AG10803 (cell line): ENCODE measurements around the gene MEMO1.

Source experiments
- DNase-seq: peaks from one replicate; pipeline ENCODE4 v3.0.0; 2010; ENCODE audit warnings: low read depth
- H3K4me3 ChIP-seq: 2 replicates; pipeline ENCODE4 v1.5.1; 2011; ENCODE audit warnings: mild to moderate bottlenecking, low read length, control low read depth
- TF ChIP-seq, protein P1 (sequence below): conservative IDR thresholded peaks from 2 replicates; pipeline ENCODE4 v1.5.1; 2011; ENCODE audit warnings: mild to moderate bottlenecking, low read length, control low read depth, inconsistent platforms

The MEMO1 gene

DNA sequence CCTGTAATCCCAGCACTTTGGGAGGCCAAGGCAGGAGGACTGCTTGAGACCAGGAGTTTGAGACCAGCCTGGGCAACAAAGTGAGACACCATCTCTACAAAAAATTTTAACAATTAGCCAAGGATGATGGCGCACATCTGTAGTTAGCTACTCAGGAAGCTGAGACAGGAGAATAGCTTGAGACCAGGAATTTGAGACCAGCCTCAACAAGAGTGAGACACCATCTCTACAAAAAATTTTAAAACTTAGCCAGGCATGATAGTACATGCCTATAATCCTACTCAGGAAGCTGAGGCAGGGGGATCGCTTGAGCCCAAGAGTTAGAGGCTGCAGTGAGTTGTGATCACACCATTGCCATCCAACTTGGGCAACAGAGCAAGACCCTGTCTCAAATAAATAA lies 7.0 kb downstream of the MEMO1 start:
- H3K4me3 ChIP-seq = no peak overlapping the region
- no peak for DNase-seq
- TF ChIP-seq, protein P1, sequence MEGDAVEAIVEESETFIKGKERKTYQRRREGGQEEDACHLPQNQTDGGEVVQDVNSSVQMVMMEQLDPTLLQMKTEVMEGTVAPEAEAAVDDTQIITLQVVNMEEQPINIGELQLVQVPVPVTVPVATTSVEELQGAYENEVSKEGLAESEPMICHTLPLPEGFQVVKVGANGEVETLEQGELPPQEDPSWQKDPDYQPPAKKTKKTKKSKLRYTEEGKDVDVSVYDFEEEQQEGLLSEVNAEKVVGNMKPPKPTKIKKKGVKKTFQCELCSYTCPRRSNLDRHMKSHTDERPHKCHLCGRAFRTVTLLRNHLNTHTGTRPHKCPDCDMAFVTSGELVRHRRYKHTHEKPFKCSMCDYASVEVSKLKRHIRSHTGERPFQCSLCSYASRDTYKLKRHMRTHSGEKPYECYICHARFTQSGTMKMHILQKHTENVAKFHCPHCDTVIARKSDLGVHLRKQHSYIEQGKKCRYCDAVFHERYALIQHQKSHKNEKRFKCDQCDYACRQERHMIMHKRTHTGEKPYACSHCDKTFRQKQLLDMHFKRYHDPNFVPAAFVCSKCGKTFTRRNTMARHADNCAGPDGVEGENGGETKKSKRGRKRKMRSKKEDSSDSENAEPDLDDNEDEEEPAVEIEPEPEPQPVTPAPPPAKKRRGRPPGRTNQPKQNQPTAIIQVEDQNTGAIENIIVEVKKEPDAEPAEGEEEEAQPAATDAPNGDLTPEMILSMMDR = no peak

DNA sequence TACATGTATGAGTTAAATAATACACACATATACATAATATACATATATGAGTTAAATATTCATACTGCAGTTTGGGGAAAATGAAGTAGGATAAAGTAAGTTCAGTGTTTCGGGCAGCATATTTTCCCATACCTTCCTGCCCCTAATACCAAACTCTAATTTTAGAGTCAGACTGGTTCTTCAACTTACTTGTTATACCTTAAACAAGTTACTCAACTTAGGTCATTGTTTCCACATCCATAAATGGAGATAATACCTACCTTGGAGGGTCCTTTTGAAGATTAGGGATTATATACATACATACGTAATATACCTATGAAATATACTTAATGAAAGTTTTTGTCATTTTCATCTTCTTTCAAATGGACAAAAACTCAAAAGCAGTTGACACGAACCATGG lies 8.4 kb downstream of the MEMO1 start:
- TF ChIP-seq, protein P1 = no peak
- no peak overlapping the region for H3K4me3 ChIP-seq
- DNase-seq = no peak

DNA sequence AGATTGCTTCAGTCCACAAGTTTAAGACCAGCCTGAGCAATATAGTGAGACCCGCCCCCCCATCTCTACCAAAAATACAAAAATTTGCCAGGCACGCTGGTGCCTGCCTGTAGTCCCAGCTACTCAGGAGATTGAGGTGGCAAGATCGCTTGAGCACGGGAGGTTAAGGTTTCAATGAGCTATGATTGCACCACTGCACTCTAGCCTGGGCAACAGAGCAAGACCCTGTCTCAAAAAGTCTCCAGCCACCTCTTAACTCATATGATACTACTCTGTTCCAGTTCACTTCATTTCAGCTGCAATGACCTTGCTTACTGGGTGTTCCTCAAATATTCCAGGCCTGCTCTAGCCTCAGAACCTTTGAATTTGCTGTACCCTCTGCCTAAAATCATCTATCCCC lies 11.4 kb downstream of the MEMO1 start:
- no peak for DNase-seq
- TF ChIP-seq, protein P1 = no peak
- H3K4me3 ChIP-seq = no peak overlapping the region

DNA sequence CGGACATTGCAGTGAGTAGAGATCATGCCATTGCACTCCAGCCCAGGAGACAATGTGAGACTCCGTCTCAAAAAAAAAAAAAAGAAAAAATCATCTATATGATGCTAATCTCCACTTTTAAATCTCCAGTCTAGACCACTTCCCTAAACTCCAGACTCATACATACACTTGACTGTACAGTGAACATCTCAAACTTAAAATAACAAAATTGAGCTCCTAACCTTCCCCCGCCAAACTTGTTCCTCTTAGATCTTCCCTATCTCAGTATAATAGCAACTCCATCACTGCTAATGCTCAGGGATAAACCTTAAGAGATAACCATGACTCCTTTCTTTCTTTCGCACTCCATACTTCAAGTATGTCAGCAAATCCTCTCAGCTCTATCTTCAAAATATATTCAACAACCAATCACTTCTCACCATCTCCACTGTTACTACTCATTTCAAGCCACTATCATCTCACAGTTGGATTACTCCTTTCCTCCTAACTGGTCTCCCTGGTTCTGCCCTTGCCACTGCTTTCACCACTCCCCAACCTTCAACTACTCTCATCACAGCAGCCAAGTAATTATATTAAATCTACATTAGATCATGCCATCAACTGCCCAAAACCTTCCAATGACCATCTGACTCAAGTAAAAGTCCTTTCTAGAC lies 12.0 kb downstream of the MEMO1 start:
- TF ChIP-seq, protein P1 = no peak
- DNase-seq = no peak

DNA sequence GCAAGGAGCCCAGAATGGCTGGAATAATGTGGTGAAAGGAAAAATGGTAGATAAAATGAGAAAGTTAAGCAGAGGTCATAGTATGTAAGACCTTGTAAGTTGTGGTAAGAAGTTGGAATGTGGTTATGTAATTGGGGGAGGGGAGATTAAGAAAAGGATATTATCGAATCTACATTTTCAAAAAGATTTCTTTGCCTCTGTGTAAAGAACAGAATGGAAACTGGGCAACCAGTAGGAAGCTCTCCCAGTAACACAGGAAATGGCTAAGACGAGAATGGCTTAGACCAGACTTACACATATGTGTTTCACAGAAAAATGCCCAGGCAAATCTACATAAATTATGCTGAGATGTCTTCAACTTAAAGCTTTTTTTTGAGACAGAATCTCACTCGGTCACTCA lies 13.2 kb downstream of the MEMO1 start:
- DNase-seq = peak; percentile 25
- TF ChIP-seq, protein P1 = no peak
- no peak overlapping the region for H3K4me3 ChIP-seq

More for the DNA sequence above, 12.0 kb downstream of the MEMO1 start:
- no peak overlapping the region for H3K4me3 ChIP-seq

DNA sequence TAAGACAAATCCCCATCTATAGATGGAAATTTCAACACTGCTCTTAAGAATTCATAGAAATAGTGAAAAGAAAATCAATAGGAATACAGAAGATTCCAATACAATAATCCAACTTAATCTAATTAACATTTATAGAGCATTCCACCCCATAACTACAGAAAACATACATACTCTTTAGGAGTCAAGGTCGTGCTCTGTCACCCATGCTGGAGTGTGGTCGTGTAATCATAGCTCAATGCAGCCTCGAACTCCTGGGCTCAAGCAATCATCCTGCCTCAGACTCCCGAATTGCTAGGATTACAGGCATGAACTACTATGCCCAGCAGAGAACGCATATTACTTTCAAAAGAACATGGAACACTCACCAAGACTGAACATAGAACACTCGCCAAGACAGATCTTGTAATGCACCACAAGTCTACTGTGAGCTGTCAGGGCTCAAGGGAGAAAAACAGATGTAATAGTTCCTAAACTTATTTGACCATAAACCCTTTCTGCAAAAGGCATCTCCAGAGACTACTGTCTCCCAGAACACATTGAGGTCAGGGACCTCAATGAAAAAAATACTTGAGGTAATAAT lies 14.1 kb downstream of the MEMO1 start:
- TF ChIP-seq, protein P1 = no peak
- DNase-seq = peak; percentile 9
- no peak overlapping the region for H3K4me3 ChIP-seq

DNA sequence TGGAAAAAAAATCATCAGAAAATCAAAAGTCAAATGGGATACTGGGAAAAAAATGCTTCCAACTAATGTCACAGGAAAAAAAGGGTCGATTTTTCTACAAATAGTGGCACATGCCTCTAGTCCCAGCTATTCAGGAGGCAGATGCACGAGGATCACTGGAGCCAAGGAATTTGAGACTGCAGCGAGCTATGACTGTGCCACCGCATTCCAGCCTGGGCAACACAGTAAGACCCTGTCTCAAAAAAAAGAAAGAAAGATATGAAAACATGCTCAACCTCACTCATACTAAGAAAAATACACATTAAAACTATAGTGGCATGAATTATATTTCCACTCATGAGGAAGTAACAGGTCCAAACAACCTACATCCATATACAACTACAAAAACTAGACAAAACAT lies 17.9 kb downstream of the MEMO1 start:
- TF ChIP-seq, protein P1 = no peak
- DNase-seq = no peak
- H3K4me3 ChIP-seq = no peak overlapping the region
